ENCODE measurements around the gene C9orf72. TPM values are rescaled to one million over a fixed set of nuclear protein-coding genes. Genes with fewer than 3 reads are reported as not detected.

C9orf72 gene
- total RNA-seq, 3 donors from 2014 or later = 4.2 to 7.0 (median 5.0) TPM

DNA sequence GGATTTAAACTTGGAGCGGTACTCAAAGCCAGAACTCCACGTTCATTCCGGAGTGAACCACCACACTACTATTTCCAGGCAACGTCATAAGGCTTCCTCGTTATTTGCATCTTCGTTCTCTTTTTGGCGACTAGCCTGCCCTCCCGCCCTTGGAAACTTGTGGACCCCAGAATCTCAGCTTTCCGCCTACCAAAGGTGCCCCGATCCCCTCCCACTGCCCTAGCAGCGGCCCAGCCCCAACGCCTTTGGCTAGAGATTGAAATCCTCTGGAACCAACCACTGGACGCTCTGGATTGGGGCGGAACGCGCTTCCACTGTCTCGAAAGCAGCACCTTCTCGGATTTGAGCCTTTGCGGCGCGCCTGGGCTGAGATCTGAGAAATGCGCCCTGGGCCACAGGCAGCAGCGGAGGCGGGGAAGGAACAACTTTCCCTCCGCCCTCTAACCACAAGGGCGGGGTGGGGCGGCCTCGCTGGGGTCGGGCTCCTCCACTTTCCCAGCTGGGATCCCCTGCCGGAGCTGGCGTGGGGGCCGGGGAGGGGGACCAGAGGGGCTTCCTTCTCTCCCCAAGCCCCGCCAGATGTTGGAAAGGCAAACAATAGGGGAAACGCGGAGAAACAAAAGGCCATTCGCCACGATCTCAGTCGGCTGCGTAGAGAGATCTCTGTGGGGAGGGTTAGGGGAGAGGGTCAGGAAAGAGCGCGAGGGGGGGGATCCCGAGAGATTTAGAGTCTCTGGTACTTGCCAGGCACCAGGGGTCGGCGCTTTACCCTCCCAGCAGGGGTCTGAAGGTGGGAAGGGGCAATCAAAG lies 45.0 kb downstream of the C9orf72 start:
- Mint-ChIP-seq H3K4me1 (ENCODE audit: low read depth) (peaks cover 12% of the 10 kb centered on the region), H3K36me3 (ENCODE audit: insufficient read depth) (peaks cover under 1% of the 10 kb centered on the region), H3K4me3 (peak overlapping the region; percentile 90), H3K27me3 (ENCODE audit: low read depth) (peaks cover 13% of the 10 kb centered on the region), H3K9me3 (no peaks in the 10 kb centered on the region)
- ATAC-seq (peak; percentile 39 to 47), DNase-seq (peak; percentile 46)

DNA sequence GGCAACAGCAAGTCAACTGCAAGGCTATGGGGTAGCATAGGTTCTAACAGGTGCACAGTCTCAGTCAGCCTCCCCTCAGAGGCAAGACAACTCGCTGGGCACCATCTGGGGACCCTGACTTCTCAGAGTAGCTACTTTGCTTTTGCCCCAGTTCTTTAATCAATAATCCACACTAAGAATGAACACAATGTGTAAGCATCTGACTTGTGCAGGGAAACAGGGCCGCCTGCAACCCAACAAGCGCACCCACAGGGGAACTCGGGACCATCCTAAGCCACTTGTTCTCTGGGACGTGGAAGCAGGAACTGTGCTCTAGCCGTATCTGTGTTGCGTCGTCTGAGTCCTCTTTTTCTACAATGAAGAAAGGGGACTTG lies 45.6 kb downstream of the C9orf72 start:
- peaks cover 2% of the 10 kb centered on the region for H3K36me3 Mint-ChIP-seq (ENCODE audit: insufficient read depth)
- no peak for ATAC-seq
- DNase-seq = no peak
- H3K4me1 Mint-ChIP-seq (ENCODE audit: low read depth) = peaks cover 12% of the 10 kb centered on the region
- peak overlapping the region; percentile 90 for H3K4me3 Mint-ChIP-seq
- H3K9me3 Mint-ChIP-seq = no peaks in the 10 kb centered on the region
- peaks cover 15% of the 10 kb centered on the region for H3K27me3 Mint-ChIP-seq (ENCODE audit: low read depth)

DNA sequence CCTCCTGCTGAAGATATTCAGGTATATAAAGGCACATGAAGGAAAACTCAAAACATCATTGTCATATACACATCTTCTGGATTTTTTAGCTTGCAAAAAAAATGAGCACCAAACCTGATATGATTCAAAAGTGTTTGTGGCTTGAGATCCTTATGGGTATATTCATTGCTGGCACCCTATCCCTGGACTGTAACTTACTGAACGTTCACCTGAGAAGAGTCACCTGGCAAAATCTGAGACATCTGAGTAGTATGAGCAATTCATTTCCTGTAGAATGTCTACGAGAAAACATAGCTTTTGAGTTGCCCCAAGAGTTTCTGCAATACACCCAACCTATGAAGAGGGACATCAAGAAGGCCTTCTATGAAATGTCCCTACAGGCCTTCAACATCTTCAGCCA lies 49.0 kb downstream of the C9orf72 start, which contains the start of gene IFNK:
Gene IFNK (plus strand): TSS at position 55 of the 400 bp plus-strand sequence. CDS start 47 bp downstream, at position 102.
- ATAC-seq (no peak), DNase-seq (no peak)
- H3K27me3 Mint-ChIP-seq (ENCODE audit: low read depth) = peaks cover 12% of the 10 kb centered on the region
- H3K4me3 Mint-ChIP-seq = no peak within 1 kb of the TSS
- peaks cover 4% of the 10 kb centered on the region for H3K36me3 Mint-ChIP-seq (ENCODE audit: insufficient read depth)
- no peaks in the 10 kb centered on the region for H3K9me3 Mint-ChIP-seq
- H3K4me1 Mint-ChIP-seq (ENCODE audit: low read depth) = peaks cover 9% of the 10 kb centered on the region

DNA sequence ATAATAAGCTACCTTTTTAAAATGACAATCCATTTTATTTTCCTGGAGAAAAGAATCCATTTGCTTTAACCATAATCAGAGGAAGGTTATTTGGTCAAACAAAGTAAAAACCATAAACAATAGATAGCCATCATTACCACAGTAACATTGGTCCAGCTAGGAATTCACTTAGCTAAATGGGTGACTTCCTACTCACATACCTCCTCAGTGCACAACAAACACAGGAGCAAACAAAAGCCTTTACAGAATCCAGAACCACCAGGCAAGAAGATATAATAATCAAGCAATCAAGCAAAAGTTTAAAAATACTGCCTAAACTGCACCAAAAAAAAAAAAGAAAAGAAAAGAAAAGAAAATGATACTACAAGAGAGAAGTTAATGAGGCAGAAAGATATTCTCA lies 50.1 kb downstream of the C9orf72 start:
- peaks cover 5% of the 10 kb centered on the region for H3K36me3 Mint-ChIP-seq (ENCODE audit: insufficient read depth)
- H3K27me3 Mint-ChIP-seq (ENCODE audit: low read depth) = peaks cover 11% of the 10 kb centered on the region
- DNase-seq (no peak), ATAC-seq (no peak)
- no peaks in the 10 kb centered on the region for H3K9me3 Mint-ChIP-seq
- peaks cover 5% of the 10 kb centered on the region for H3K4me1 Mint-ChIP-seq (ENCODE audit: low read depth)
- H3K4me3 Mint-ChIP-seq = no peak overlapping the region

DNA sequence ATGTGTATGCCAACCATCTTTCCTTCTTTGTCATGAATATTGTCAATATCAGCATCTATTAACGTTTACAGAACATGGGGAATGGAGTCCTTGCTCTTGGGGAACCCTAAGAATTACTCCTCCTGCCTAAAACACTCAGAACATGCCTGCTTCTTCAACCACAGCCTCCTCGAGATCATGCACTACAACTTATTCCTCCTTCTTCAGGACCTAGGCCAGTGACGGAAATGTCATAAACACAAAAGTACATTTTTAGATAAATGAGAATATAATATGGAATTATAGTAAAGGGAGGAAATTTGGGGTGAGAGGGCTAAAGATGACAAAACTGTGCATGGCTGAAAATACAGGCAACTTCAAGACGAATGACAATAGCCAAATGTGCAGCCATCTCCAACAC lies 52.3 kb downstream of the C9orf72 start:
- Mint-ChIP-seq H3K36me3 (ENCODE audit: insufficient read depth) (peaks cover 7% of the 10 kb centered on the region), H3K27me3 (ENCODE audit: low read depth) (peaks cover 2% of the 10 kb centered on the region), H3K4me1 (ENCODE audit: low read depth) (no peaks in the 10 kb centered on the region), H3K4me3 (no peak overlapping the region), H3K9me3 (no peaks in the 10 kb centered on the region)
- no peak for ATAC-seq
- DNase-seq = no peak

DNA sequence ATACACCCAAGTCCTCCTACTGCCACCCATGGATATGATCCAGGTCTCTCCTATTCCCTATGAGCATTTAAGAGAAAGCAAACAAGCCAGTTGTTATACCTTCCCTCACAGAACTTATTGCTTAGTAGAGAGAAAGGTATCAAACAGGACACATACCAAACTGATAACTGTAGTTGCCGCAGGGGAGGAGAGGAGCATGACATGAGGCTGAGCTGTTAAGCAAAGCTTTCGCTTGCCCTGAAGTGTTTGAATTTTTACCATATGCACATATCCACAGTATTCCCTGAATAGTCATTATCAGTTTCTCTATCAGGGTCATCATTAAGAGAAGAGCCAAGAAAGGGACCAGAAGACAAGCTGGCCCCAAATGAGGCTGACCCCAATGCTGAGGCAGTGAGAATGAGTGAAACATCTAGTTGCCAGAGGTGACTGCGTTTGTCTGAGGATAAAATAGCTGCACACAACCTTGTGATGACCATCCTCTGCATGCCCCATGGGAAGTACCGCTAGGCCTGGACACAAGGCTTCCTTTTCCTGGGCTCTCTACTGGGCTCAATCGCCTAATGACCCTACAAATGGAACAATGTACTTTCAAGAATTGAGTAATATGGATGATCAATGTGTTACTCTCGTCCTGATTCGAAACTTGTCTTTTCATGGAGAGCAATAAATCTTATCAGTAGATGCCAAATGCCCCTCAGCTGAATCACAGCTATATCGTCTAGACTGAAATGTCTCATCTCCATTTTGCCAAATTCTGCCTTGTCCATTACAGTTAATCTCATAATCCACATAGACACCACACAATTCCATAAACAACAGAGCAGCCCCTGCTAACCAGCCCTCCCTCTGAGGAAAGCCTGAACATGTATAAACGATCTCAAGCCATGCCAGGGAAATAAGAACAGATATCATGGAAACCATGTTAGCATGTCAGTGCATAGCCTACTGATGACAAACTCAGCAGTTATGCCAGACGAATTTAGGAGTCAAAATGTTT lies 53.5 kb downstream of the C9orf72 start:
- no peaks in the 10 kb centered on the region for H3K9me3 Mint-ChIP-seq
- H3K27me3 Mint-ChIP-seq (ENCODE audit: low read depth) = peaks cover 2% of the 10 kb centered on the region
- peaks cover 9% of the 10 kb centered on the region for H3K36me3 Mint-ChIP-seq (ENCODE audit: insufficient read depth)
- no peak for ATAC-seq
- no peak overlapping the region for H3K4me3 Mint-ChIP-seq
- no peak for DNase-seq
- no peaks in the 10 kb centered on the region for H3K4me1 Mint-ChIP-seq (ENCODE audit: low read depth)

DNA sequence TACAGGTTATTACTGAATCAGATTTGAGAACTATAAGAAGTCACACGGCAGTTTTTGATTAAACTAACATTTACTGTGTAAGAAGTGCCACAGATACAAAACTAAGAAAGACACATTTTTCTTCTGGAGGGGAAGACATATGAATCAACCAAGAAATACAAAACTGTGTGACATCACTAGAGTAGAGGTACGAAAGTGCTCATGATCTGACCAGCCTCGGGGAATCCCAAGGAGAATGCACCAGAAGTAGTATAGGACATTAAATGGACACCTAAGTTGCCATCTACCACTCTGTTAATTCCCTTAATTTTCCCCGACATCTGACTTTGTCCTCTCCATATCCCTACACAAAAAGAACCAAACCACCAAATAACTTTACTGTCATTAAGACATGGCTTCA lies 54.5 kb downstream of the C9orf72 start:
- Mint-ChIP-seq H3K36me3 (ENCODE audit: insufficient read depth) (peaks cover 9% of the 10 kb centered on the region), H3K4me1 (ENCODE audit: low read depth) (no peaks in the 10 kb centered on the region), H3K27me3 (ENCODE audit: low read depth) (peaks cover 2% of the 10 kb centered on the region), H3K9me3 (no peaks in the 10 kb centered on the region), H3K4me3 (no peak overlapping the region)
- DNase-seq (no peak), ATAC-seq (no peak)

DNA sequence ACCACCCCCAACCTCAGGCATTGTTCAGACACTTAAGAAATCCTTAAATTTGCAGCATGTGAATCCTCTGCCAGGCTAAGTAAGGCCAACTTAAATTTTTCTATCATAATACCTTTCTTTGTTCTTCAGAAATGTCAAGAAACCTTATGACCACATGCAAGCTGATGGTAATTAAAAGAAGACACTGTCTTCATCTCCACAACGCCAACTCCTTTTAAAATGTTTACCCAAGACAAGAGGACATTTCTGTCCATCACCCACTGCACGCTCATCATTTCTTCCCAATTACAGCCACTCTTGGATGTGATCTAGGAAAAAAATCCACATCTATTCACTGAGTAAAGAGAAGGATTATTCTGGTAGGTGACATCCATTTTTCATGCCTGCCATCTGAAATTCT lies 55.3 kb downstream of the C9orf72 start:
- H3K4me1 Mint-ChIP-seq (ENCODE audit: low read depth) = no peaks in the 10 kb centered on the region
- ATAC-seq (no peak), DNase-seq (no peak)
- no peak overlapping the region for H3K4me3 Mint-ChIP-seq
- H3K36me3 Mint-ChIP-seq (ENCODE audit: insufficient read depth) = peaks cover 7% of the 10 kb centered on the region
- H3K27me3 Mint-ChIP-seq (ENCODE audit: low read depth) = no peaks in the 10 kb centered on the region
- no peaks in the 10 kb centered on the region for H3K9me3 Mint-ChIP-seq

DNA sequence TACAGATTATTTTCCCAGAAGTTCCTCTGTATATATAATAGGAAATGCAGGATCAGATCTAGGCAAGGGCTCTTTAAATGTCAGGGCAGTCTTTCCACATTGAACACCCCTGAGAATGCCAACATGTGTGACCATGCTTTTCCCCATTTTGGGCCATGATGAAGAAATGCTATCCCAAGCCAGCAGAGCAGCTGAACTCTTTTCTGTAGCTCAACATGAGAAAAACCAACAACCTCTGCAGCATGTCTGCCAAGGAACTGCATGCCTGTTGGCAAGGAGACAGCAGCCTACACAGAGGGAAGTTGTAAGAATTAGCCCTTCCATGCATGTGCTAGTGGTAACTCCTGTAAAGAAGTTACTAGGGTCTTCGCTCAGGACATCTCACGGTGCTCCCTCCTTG lies 58.7 kb downstream of the C9orf72 start:
- Mint-ChIP-seq H3K27me3 (ENCODE audit: low read depth) (no peaks in the 10 kb centered on the region), H3K36me3 (ENCODE audit: insufficient read depth) (peaks cover 4% of the 10 kb centered on the region), H3K9me3 (no peaks in the 10 kb centered on the region), H3K4me1 (ENCODE audit: low read depth) (no peaks in the 10 kb centered on the region), H3K4me3 (no peak overlapping the region)
- ATAC-seq = no peak
- no peak for DNase-seq

DNA sequence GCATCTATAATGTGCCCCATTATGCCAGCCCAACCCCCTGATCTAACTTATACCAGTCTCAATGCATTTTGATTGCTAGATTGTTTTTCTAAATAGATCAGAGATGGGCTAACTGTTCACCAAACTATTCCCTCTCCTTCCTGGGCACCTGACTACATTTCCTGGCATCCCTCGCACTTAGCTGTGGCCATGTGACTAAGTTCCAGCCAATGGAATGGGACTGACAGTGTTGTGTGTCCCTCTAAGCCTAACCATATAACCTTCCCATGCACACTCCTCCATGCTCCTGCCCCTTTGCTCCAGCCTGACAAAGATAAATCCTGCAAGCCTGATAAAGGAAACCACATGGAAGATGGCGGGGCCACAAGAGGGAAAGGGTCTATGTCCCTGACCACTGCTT lies 61.5 kb downstream of the C9orf72 start:
- Mint-ChIP-seq H3K27me3 (ENCODE audit: low read depth) (no peaks in the 10 kb centered on the region), H3K36me3 (ENCODE audit: insufficient read depth) (peaks cover 2% of the 10 kb centered on the region), H3K4me1 (ENCODE audit: low read depth) (no peaks in the 10 kb centered on the region), H3K9me3 (no peaks in the 10 kb centered on the region), H3K4me3 (no peak overlapping the region)
- no peak for DNase-seq
- no peak for ATAC-seq

DNA sequence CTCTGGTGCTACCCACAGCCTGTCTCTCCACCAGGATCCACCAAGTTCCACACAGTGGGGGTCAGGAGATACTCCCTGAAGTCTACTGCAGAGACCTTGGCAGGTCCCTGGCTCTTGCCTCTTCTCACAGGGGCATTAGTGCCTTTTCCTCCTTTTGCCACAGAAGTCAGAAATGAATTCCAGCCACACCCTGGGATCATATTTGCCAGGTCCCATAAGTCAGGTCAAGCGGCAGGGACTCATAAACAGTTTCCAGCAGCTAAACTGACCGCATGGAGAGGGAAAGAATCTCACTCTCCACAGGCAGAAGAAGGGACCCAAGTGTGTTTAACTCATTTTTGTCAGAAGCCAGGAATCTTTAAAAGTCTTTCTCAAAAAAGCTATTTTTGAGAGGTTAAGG lies 62.5 kb downstream of the C9orf72 start:
- Mint-ChIP-seq H3K36me3 (ENCODE audit: insufficient read depth) (peaks cover 1% of the 10 kb centered on the region), H3K27me3 (ENCODE audit: low read depth) (no peaks in the 10 kb centered on the region), H3K9me3 (no peaks in the 10 kb centered on the region), H3K4me3 (no peak overlapping the region), H3K4me1 (ENCODE audit: low read depth) (peaks cover 2% of the 10 kb centered on the region)
- ATAC-seq (no peak), DNase-seq (no peak)

DNA sequence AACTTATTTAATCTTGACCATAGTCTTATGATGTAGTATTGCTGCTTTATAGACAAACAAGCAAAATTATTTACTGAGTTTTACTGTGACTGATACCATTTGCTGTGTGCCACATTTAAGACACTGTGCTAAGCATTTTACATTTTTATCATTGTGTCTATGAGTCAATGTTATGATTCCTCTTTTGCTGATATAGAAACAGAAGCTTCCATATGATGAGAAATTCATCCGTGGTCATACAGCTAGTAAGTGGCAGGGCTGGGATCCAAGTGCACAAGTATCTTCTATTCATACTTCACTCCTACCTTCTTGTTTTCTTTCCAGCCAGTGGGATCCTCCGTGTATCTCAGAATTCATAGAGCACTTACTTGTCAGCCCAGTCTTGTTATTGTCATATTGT lies 66.3 kb downstream of the C9orf72 start:
- DNase-seq = no peak
- H3K27me3 Mint-ChIP-seq (ENCODE audit: low read depth) = no peaks in the 10 kb centered on the region
- no peak overlapping the region for H3K4me3 Mint-ChIP-seq
- H3K4me1 Mint-ChIP-seq (ENCODE audit: low read depth) = peaks cover 2% of the 10 kb centered on the region
- ATAC-seq = no peak
- H3K36me3 Mint-ChIP-seq (ENCODE audit: insufficient read depth) = no peaks in the 10 kb centered on the region
- H3K9me3 Mint-ChIP-seq = no peaks in the 10 kb centered on the region

DNA sequence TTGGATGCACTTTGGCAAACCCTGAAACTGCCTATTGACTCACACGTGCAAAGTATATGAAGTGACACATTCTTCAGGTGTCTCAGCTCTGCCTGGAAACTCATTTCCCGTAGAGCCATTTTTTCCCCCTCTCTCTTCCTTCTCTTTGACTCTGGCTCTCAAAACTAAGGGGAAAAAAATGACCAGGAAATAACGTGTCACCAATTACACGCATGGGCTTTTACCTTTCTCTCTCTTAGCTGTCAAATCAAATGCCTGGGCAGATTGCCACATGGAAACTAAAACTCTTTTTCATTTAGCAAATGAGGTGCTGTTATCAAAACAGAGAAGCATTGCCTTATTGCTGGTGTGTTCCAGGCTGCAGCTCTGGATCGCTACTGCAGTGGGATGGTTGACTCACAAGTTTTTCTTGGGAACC lies 67.5 kb downstream of the C9orf72 start:
- DNase-seq (no peak), ATAC-seq (peak; percentile 56 to 57)
- Mint-ChIP-seq H3K4me1 (ENCODE audit: low read depth) (peaks cover 2% of the 10 kb centered on the region), H3K9me3 (peaks cover 3% of the 10 kb centered on the region), H3K4me3 (no peak overlapping the region), H3K36me3 (ENCODE audit: insufficient read depth) (peaks cover 2% of the 10 kb centered on the region), H3K27me3 (ENCODE audit: low read depth) (no peaks in the 10 kb centered on the region)

DNA sequence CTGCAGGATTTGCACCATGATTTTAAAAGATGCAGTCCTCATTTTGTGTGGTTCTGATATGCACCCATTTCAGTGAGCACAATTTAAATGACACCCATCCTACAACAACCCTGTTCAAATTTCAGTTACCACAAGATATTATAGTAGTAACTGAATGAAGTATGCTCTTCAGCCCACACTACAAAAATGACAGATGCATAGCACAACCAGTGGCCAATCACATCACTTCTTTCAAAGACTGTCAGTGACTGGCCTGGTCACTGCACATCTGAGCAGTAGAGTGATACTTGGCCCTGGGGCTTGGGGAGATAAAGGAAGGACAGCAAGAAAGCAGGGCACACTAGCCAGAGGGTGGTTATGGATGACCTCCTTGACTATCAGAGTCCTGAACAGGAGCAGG lies 69.0 kb downstream of the C9orf72 start:
- ATAC-seq = no peak
- no peak for DNase-seq
- Mint-ChIP-seq H3K4me1 (ENCODE audit: low read depth) (peaks cover 9% of the 10 kb centered on the region), H3K36me3 (ENCODE audit: insufficient read depth) (peaks cover 2% of the 10 kb centered on the region), H3K9me3 (peaks cover 3% of the 10 kb centered on the region), H3K4me3 (no peak overlapping the region), H3K27me3 (ENCODE audit: low read depth) (no peaks in the 10 kb centered on the region)

All from activated T-cell treated with anti-CD3 and anti-CD28 coated beads, Interleukin-2, amount 50 U/mL, for 4 hours (primary cell).